CD4-positive, alpha-beta T cell (primary cell): ENCODE results near the gene ORC3. TPM values are rescaled to one million over a fixed set of nuclear protein-coding genes. Genes with fewer than 3 reads are reported as not detected.
A peak's percentile ranks its signal among the peaks of the same experiment; 100 is the strongest.

Experiments used
- ATAC-seq: fragments of 200-7000 bp; cut with Tn5 transposase; one replicate; pipeline ENCODE4 v1.10.0; 2022; ENCODE audit warnings: mild to moderate bottlenecking; ENCODE audit not compliant: poor library complexity
- CTCF ChIA-PET: fragments of 350-600 bp; sonication (Branson Sonifier 250); formaldehyde crosslinking; loops from one replicate; lab custom pipeline; 2021; ENCODE audit warnings: antibody characterized with exemption, inconsistent platforms; lab: Charles Lee
- POLR2A ChIA-PET: fragments of 350-600 bp; sonication (Branson Sonifier 250); formaldehyde crosslinking; loops from one replicate; lab custom pipeline; 2021; ENCODE audit warnings: antibody characterized with exemption, inconsistent platforms; lab: Charles Lee
- DNase-seq, 14 experiments: peaks; one replicate each; pipeline ENCODE4 v3.0.0-alpha.2; 2013 to 2020; ENCODE audit warnings: mixed read lengths in 2 of 14
- H3K27ac ChIP-seq, 2 donors: one replicate each; pipeline versions ENCODE4 v1.5.1 to v1.7.0; 2013; ENCODE audit warnings: low read length in 2 of 2, low read depth in 1 of 2, mild to moderate bottlenecking in 1 of 2
- H3K27me3 ChIP-seq, 2 experiments: 1 replicate in 1 of 2; 2 replicates in 1 of 2; pipeline versions ENCODE4 v1.6.1 to v1.7.0; 2013; ENCODE audit warnings: low read length in 2 of 2, control low read depth in 1 of 2, mild to moderate bottlenecking in 1 of 2, moderate library complexity in 1 of 2; ENCODE audit not compliant: insufficient read depth in 2 of 2, control insufficient read depth in 1 of 2
- H3K36me3 ChIP-seq: one replicate; pipeline ENCODE4 v1.6.1; 2013; ENCODE audit warnings: low read length, control low read depth; ENCODE audit not compliant: insufficient read depth
- H3K4me1 ChIP-seq: one replicate; pipeline ENCODE4 v1.6.1; 2013; ENCODE audit warnings: low read length, control low read depth; ENCODE audit not compliant: insufficient read depth
- H3K4me3 ChIP-seq: one replicate; pipeline ENCODE4 v1.5.1; 2013; ENCODE audit warnings: mild to moderate bottlenecking, low read length, moderate library complexity
- H3K9me3 ChIP-seq, 2 experiments: 1 replicate in 1 of 2; 2 replicates in 1 of 2; pipeline versions ENCODE4 v1.6.1 to v1.7.0; 2013; ENCODE audit warnings: low read length in 2 of 2, mild to moderate bottlenecking in 2 of 2, control low read depth in 1 of 2, moderate library complexity in 1 of 2; ENCODE audit not compliant: control insufficient read depth in 1 of 2, insufficient read depth in 1 of 2
- H3K27ac Mint-ChIP-seq: one replicate; pipeline ENCODE4 v1.8.0; 2020; ENCODE audit warnings: mixed read lengths
- H3K27me3 Mint-ChIP-seq: one replicate; pipeline ENCODE4 v1.8.0; 2021; ENCODE audit warnings: mixed read lengths
- H3K36me3 Mint-ChIP-seq: one replicate; pipeline ENCODE4 v1.8.0; 2021; ENCODE audit warnings: low read depth, mixed read lengths
- H3K4me1 Mint-ChIP-seq: one replicate; pipeline ENCODE4 v1.8.0; 2021; ENCODE audit warnings: low read depth, mixed read lengths
- H3K4me3 Mint-ChIP-seq: one replicate; pipeline ENCODE4 v1.8.0; 2020; ENCODE audit warnings: mild to moderate bottlenecking, mixed read lengths
- H3K9me3 Mint-ChIP-seq: one replicate; pipeline ENCODE4 v1.8.0; 2020; ENCODE audit warnings: mixed read lengths
- intact Hi-C, 2 experiments: fragments of 100-400 bp; cut with DNase I in 1 of 2; cut with micrococcal nuclease in 1 of 2; formaldehyde crosslinking; loops; one replicate each; pipeline versions ENCODE4 v1.15.1 to v1.9.0; 2023 to 2025; cut with DNase I, micrococcal nuclease
- total RNA-seq, 174 experiments: library from RNA in 2 of 174; stranded (reverse) in 2 of 174; gene quantifications; one replicate each; pipeline ENCODE4 v1.2.3 and lab custom pipeline; 2021 to 2026
- TF ChIP-seq, protein P1 (sequence below): fragments of 200-600 bp; IDR thresholded peaks from one replicate; pipeline ENCODE4 v1.8.0; 2022; ENCODE audit warnings: antibody characterized with exemption, mild to moderate bottlenecking

Gene ORC3
- total RNA-seq, 2 experiments from 2014 or later, result 12.1 to 12.9 TPM

GRCh38 chr6:87558446-87558845 is 31.5 kb upstream of the ORC3 start:
- peak overlapping the region; percentile 2 for H3K27ac Mint-ChIP-seq
- Histone ChIP-seq H3K9me3 (no peaks in the 10 kb centered on the region), H3K36me3 (peaks cover 62% of the 10 kb centered on the region), H3K27ac (no peak overlapping the region), H3K27me3 (no peaks in the 10 kb centered on the region), H3K4me1 (no peaks in the 10 kb centered on the region), H3K4me3 (no peak overlapping the region)
- H3K36me3 Mint-ChIP-seq, result peaks cover 78% of the 10 kb centered on the region
- no peaks in the 10 kb centered on the region for H3K4me1 Mint-ChIP-seq
- H3K27me3 Mint-ChIP-seq, result no peaks in the 10 kb centered on the region
- TF ChIP-seq, protein P1, sequence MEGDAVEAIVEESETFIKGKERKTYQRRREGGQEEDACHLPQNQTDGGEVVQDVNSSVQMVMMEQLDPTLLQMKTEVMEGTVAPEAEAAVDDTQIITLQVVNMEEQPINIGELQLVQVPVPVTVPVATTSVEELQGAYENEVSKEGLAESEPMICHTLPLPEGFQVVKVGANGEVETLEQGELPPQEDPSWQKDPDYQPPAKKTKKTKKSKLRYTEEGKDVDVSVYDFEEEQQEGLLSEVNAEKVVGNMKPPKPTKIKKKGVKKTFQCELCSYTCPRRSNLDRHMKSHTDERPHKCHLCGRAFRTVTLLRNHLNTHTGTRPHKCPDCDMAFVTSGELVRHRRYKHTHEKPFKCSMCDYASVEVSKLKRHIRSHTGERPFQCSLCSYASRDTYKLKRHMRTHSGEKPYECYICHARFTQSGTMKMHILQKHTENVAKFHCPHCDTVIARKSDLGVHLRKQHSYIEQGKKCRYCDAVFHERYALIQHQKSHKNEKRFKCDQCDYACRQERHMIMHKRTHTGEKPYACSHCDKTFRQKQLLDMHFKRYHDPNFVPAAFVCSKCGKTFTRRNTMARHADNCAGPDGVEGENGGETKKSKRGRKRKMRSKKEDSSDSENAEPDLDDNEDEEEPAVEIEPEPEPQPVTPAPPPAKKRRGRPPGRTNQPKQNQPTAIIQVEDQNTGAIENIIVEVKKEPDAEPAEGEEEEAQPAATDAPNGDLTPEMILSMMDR, result no peak
- ATAC-seq (no peak), DNase-seq (no peak)
- no peak overlapping the region for H3K4me3 Mint-ChIP-seq
- POLR2A ChIA-PET, result no interaction called here
- CTCF ChIA-PET, result no interaction called here
- intact Hi-C loops, result no loop called here
- no peaks in the 10 kb centered on the region for H3K9me3 Mint-ChIP-seq

DNA sequence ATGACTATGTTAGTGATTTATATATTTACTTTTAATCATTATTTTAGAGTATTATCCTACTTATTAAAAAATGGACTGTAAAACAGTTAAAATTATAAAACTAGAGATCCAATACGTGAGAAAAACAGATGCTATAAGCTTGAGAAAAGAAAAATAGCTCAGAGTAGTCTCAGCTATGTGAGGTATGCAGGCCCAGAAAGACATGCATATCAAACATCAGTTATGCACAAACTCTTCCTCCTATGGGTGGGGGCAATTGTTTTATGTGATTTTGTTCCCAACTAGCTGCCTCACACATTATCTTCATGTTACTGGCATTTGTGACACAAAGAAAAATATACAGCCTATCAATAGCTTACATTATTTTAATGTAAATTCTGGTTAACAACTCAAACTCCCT is 28.9 kb upstream of the ORC3 start:
- ChIA-PET CTCF (no interaction called here), POLR2A (no interaction called here)
- Mint-ChIP-seq H3K27ac (no peak overlapping the region), H3K9me3 (no peaks in the 10 kb centered on the region), H3K27me3 (no peaks in the 10 kb centered on the region), H3K4me1 (peaks cover 6% of the 10 kb centered on the region), H3K36me3 (peaks cover 78% of the 10 kb centered on the region), H3K4me3 (no peak overlapping the region)
- TF ChIP-seq, protein P1, result no peak
- H3K27ac ChIP-seq, result no peak overlapping the region
- no peak for DNase-seq
- H3K9me3 ChIP-seq, result no peaks in the 10 kb centered on the region
- no peak for ATAC-seq
- H3K36me3 ChIP-seq, result peaks cover 61% of the 10 kb centered on the region
- H3K4me3 ChIP-seq, result no peak overlapping the region
- intact Hi-C loops, result no loop called here
- H3K4me1 ChIP-seq, result no peaks in the 10 kb centered on the region
- no peaks in the 10 kb centered on the region for H3K27me3 ChIP-seq

DNA sequence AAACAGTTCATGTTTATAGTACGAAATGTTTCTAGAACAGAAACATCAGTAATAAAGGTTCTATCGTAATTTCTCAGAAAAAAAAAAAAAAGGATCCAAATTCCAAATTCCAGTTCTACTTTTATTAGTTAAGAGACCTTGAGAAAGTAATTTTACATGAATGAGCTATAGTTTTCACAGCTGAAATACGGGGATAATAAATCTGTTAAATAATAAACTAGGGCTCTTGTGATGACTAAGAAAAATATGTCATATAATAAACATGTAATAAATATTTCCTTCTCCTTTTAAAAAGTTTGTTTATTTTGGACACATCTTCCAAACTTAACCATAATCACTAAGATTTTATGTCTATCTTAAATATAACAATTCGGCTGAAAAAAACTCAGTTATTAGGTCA is 17.9 kb upstream of the ORC3 start:
- Mint-ChIP-seq H3K4me1 (peaks cover 49% of the 10 kb centered on the region), H3K9me3 (no peaks in the 10 kb centered on the region), H3K27ac (peak overlapping the region; percentile 12), H3K27me3 (no peaks in the 10 kb centered on the region), H3K4me3 (no peak overlapping the region), H3K36me3 (peaks cover 47% of the 10 kb centered on the region)
- TF ChIP-seq, protein P1, result no peak
- H3K9me3 ChIP-seq, result no peaks in the 10 kb centered on the region
- H3K27me3 ChIP-seq, result no peaks in the 10 kb centered on the region
- POLR2A ChIA-PET, result interaction anchor here (0.8 kb wide), 1 partner anchor 17 kb away, joined by 5 read pairs; the partner anchor contains the start of genes ORC3 and RARS2
- DNase-seq, result no peak
- intact Hi-C loops, result no loop called here
- H3K27ac ChIP-seq, result no peak overlapping the region
- CTCF ChIA-PET, result no interaction called here
- peaks cover 8% of the 10 kb centered on the region for H3K36me3 ChIP-seq
- H3K4me3 ChIP-seq, result no peak overlapping the region
- H3K4me1 ChIP-seq, result peaks cover 17% of the 10 kb centered on the region
- ATAC-seq, result no peak
